GM12872 (cell line): ENCODE data around the gene C1orf226.

Experiments
- CTCF ChIP-seq: IDR thresholded peaks from 3 replicates; pipeline ENCODE4 v1.5.1; 2011; ENCODE audit warnings: low read depth, mild to moderate bottlenecking, low read length, moderate library complexity; ENCODE audit not compliant: insufficient read depth

C1orf226 gene

GRCh38 chr1:162372159-162373071 lies 9.1 kb upstream of the C1orf226 start:
- no peak for TF ChIP-seq CTCF

- TF ChIP-seq CTCF = no peak
These were observed 8.5 kb upstream of the C1orf226 start for GRCh38 chr1:162373072-162373427.

GRCh38 chr1:162373541-162374260 lies 7.8 kb upstream of the C1orf226 start:
- no peak for TF ChIP-seq CTCF

- TF ChIP-seq CTCF = no peak
These were observed 7.1 kb upstream of the C1orf226 start for GRCh38 chr1:162374406-162374805.

GRCh38 chr1:162375463-162375862 lies 6.1 kb upstream of the C1orf226 start:
- no peak for TF ChIP-seq CTCF

GRCh38 chr1:162376691-162377090 lies 4.8 kb upstream of the C1orf226 start, which contains the start of gene SPATA46:
TSS of gene SPATA46 (minus strand) at chr1:162376854. CDS start at chr1:162376790, 64 bp downstream.
- TF ChIP-seq CTCF = no peak

- TF ChIP-seq CTCF = no peak
These were observed 1.3 kb upstream of the C1orf226 start for GRCh38 chr1:162380061-162380846.
